Right atrium auricular region (tissue), 2 donors: ENCODE results near the gene GRXCR2. TPM values are rescaled to one million over a fixed set of nuclear protein-coding genes. Genes with fewer than 3 reads are reported as not detected.
"Not testable (repeated sequence)": the region's sequence is repeated elsewhere in the genome, so short reads cannot be mapped to it uniquely, and the experiment has no call there.

Experiments
- DNase-seq: peaks from one replicate; pipeline ENCODE4 v3.0.0-alpha.2; 2019; ENCODE audit warnings: low spot score
- H3K27ac ChIP-seq, 2 donors: fragments of 200-600 bp; sonication (generic); 1 replicate in 1 of 2; 2 replicates in 1 of 2; pipeline ENCODE4 v1.5.1; 2016 to 2019
- H3K27me3 ChIP-seq, 2 donors: fragments of 200-600 bp; sonication (generic); one replicate each; pipeline versions ENCODE4 v1.5.1 to v1.6.0; 2017 to 2019
- H3K36me3 ChIP-seq: fragments of 200-600 bp; sonication (generic); one replicate; pipeline ENCODE4 v1.5.1; 2016
- H3K4me1 ChIP-seq, 2 donors: fragments of 200-600 bp; sonication (generic); one replicate each; pipeline versions ENCODE4 v1.5.1 to v1.6.0; 2017 to 2019
- H3K4me3 ChIP-seq, 2 donors: fragments of 200-600 bp; sonication (generic); 1 replicate in 1 of 2; 2 replicates in 1 of 2; pipeline ENCODE4 v1.5.1; 2017 to 2019; ENCODE audit warnings: mild to moderate bottlenecking in 1 of 2, moderate library complexity in 1 of 2
- H3K9me3 ChIP-seq, 2 donors: fragments of 200-600 bp; sonication (generic); one replicate each; pipeline ENCODE4 v1.5.1; 2019
- CTCF ChIP-seq, 2 donors: fragments of 200-600 bp; sonication (generic); IDR thresholded peaks; one replicate each; pipeline ENCODE4 v1.5.1; 2019; ENCODE audit warnings: antibody characterized with exemption in 2 of 2
- total RNA-seq, 2 donors: library from RNA; depleted of rRNA; stranded (reverse); fragments of >200 nt; gene quantifications; one replicate each; pipeline ENCODE4 v1.1.0, GENCODE V29; 2016

GRXCR2 gene
- total RNA-seq, 2 donors from 2014 or later = 0.24 to 1.0 TPM

DNA sequence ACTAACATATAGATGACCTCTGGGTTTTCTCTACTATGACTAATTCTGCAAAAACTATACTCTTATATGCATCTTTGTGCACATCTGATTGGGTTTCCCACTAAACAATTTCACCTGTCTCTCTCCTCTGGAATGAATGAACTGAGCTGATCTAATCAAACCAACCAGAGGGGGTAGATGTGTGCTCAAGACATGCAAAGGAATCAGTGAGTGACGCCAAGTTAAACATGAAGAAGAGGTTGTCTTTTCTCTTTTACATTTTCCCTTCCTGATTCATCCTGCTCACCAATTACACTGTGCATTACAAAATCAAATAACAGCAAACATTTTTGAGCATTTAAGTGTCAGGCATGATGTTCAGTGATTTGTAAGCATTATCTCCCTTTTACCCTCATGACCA is 29.6 kb upstream of the GRXCR2 start:
- H3K4me3 ChIP-seq = no peak overlapping the region
- H3K4me1 ChIP-seq = no peaks in the 10 kb centered on the region
- no peaks in the 10 kb centered on the region for H3K36me3 ChIP-seq
- no peak for TF ChIP-seq CTCF (IDR thresholded peaks at IDR 0.05)
- no peaks in the 10 kb centered on the region for H3K27me3 ChIP-seq
- no peaks in the 10 kb centered on the region for H3K9me3 ChIP-seq
- no peak for DNase-seq
- no peak overlapping the region for H3K27ac ChIP-seq

GRCh38 chr5:145898171-145898570 is 25.4 kb upstream of the GRXCR2 start:
- H3K4me3 ChIP-seq = no peak overlapping the region
- no peak for DNase-seq
- no peaks in the 10 kb centered on the region for H3K36me3 ChIP-seq
- no peaks in the 10 kb centered on the region for H3K27me3 ChIP-seq
- no peaks in the 10 kb centered on the region for H3K9me3 ChIP-seq
- H3K27ac ChIP-seq = no peak overlapping the region
- no peak for TF ChIP-seq CTCF (IDR thresholded peaks at IDR 0.05)
- no peaks in the 10 kb centered on the region for H3K4me1 ChIP-seq

DNA sequence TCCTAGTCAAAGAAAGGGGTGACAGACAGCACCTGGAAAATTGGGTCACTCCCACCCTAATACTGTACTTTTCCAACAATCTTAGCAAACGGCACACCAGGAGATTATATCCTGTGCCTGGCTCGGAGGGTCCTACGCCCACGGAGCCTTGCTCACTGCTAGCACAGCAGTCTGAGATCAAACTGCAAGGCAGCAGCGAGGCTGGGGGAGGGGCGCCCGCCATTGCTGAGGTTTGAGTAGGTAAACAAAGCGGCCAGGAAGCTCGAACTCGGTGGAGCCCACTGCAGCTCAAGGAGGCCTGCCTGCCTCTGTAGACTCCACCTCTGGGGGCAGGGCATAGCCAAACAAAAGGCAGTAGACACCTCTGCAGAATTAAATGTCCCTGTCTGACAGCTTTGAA is 18.6 kb upstream of the GRXCR2 start:
- not testable (repeated sequence) for H3K9me3 ChIP-seq, H3K36me3 ChIP-seq, H3K4me1 ChIP-seq, H3K27me3 ChIP-seq, DNase-seq, H3K27ac ChIP-seq, H3K4me3 ChIP-seq

- no peak for DNase-seq
- Histone ChIP-seq H3K27me3 (no peaks in the 10 kb centered on the region), H3K4me3 (no peak overlapping the region), H3K9me3 (peaks cover 0 to 8% of the 10 kb centered on the region in 2 donors), H3K36me3 (no peaks in the 10 kb centered on the region), H3K27ac (no peak overlapping the region), H3K4me1 (no peaks in the 10 kb centered on the region)
- no peak for TF ChIP-seq CTCF (IDR thresholded peaks at IDR 0.05)
Measured at GRCh38 chr5:145889611-145890010, 16.8 kb upstream of the GRXCR2 start.

DNA sequence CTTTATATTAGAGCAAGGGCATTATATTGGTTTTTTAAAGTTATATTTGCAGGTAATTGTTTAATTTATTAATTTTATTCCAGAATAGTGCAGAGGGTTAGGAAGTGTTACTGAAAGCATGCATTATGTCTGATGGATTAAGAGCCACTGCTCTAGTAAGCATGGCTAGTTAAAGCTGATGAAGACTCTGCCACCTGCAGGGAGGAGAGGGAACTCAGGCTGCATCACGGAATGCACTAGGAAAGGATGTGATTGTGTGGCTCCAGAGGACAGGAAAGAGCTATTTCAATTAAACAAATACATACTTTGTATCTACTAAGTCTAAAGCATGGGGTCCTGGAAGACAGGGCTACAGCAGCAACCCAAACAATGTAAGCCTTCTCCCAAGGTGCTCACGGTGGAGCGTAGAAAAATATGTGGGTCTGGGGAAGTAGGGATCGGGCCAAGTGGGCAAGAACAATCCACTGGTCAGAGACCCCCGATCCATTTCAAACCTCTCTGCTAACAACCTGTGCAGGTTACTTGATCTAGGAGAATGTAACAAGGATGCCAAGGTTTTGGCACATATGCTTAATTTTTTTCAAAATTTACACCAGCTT is 15.3 kb upstream of the GRXCR2 start:
- H3K36me3 ChIP-seq = no peaks in the 10 kb centered on the region
- no peak overlapping the region for H3K27ac ChIP-seq
- no peak for DNase-seq
- no peak overlapping the region for H3K4me3 ChIP-seq
- TF ChIP-seq CTCF (IDR thresholded peaks at IDR 0.05) = peak; percentile 27 to 65
- H3K4me1 ChIP-seq = no peaks in the 10 kb centered on the region
- H3K27me3 ChIP-seq = no peaks in the 10 kb centered on the region
- H3K9me3 ChIP-seq = peaks cover 0 to 8% of the 10 kb centered on the region in 2 donors

GRCh38 chr5:145887217-145887616 is 14.4 kb upstream of the GRXCR2 start:
- no peaks in the 10 kb centered on the region for H3K27me3 ChIP-seq
- peaks cover 0 to 8% of the 10 kb centered on the region in 2 donors for H3K9me3 ChIP-seq
- H3K27ac ChIP-seq = no peak overlapping the region
- no peak for DNase-seq
- H3K36me3 ChIP-seq = no peaks in the 10 kb centered on the region
- no peak for TF ChIP-seq CTCF (IDR thresholded peaks at IDR 0.05)
- no peak overlapping the region for H3K4me3 ChIP-seq
- H3K4me1 ChIP-seq = no peaks in the 10 kb centered on the region
